KBM-7 (cell line): Measurements from ENCODE around the gene CEP72.
"Not testable (repeated sequence)": the region's sequence is repeated elsewhere in the genome, so short reads cannot be mapped to it uniquely, and the experiment has no call there.

Experiments
- DNase-seq: peaks from one replicate; pipeline ENCODE4 v3.0.0-alpha.2; 2015
- in situ Hi-C: fragments of 300-500 bp; cut with MboI; formaldehyde crosslinking; loops from 2 replicates; pipeline ENCODE4 v1.14.3; 2020; ENCODE audit warnings: low sequenced_read_pairs, low pct_unique_long_range_greater_than_20kb, mixed read lengths

The CEP72 gene

GRCh38 chr5:688348-689010, 76.3 kb downstream of the CEP72 start:
- in situ Hi-C loops, DNase-seq: not testable (repeated sequence)

GRCh38 chr5:690293-690692, 78.2 kb downstream of the CEP72 start:
- DNase-seq, in situ Hi-C loops: not testable (repeated sequence)

GRCh38 chr5:691049-691448, 78.9 kb downstream of the CEP72 start:
- DNase-seq, in situ Hi-C loops: not testable (repeated sequence)

- DNase-seq: no peak
- in situ Hi-C loops: no loop called here
These were observed 79.8 kb downstream of the CEP72 start for GRCh38 chr5:691817-692528.

GRCh38 chr5:692529-693041, 80.4 kb downstream of the CEP72 start:
- in situ Hi-C loops: not testable (repeated sequence)

GRCh38 chr5:693271-694041, 81.3 kb downstream of the CEP72 start, which contains the start of gene TPPP:
TPPP (minus strand) TSS chr5:693352; CDS start chr5:678060, 15,292 bp downstream.
- DNase-seq, in situ Hi-C loops: not testable (repeated sequence)

More at GRCh38 chr5:692529-693041, 80.4 kb downstream of the CEP72 start:
- DNase-seq: not testable (repeated sequence)

- DNase-seq, in situ Hi-C loops: not testable (repeated sequence)
These were observed 81.9 kb downstream of the CEP72 start for GRCh38 chr5:694042-694431.

- in situ Hi-C loops, DNase-seq: not testable (repeated sequence)
These were observed 83.3 kb downstream of the CEP72 start for GRCh38 chr5:695475-695874.

GRCh38 chr5:696191-696590, 84.1 kb downstream of the CEP72 start:
- DNase-seq, in situ Hi-C loops: not testable (repeated sequence)

GRCh38 chr5:696753-697702, 84.9 kb downstream of the CEP72 start:
- DNase-seq, in situ Hi-C loops: not testable (repeated sequence)
